GM19467 (cell line): ENCODE data around the gene HDAC11.
"Not testable (repeated sequence)": the region's sequence is repeated elsewhere in the genome, so short reads cannot be mapped to it uniquely, and the experiment has no call there.

ENCODE experiments used
- ATAC-seq: cut with Tn5 transposase; IDR thresholded peaks from one replicate; pipeline ENCODE4 v1.9.1; 2021; ENCODE audit warnings: mild to moderate bottlenecking, moderate library complexity; ENCODE audit not compliant: unreplicated experiment

Gene HDAC11

GRCh38 chr3:13479582-13480339, at the start of gene HDAC11:
Gene HDAC11, plus strand, starts transcription at chr3:13480306. Its CDS starts 42 bp downstream, at chr3:13480348.
- ATAC-seq = peak; percentile 98

- ATAC-seq = not testable (repeated sequence)
Observed at GRCh38 chr3:13430411-13430875, 49.7 kb upstream of the HDAC11 start.

GRCh38 chr3:13432093-13432492, 48.0 kb upstream of the HDAC11 start:
- ATAC-seq = no peak

GRCh38 chr3:13433912-13434311, 46.2 kb upstream of the HDAC11 start:
- ATAC-seq = no peak

- not testable (repeated sequence) for ATAC-seq
Observed at GRCh38 chr3:13436213-13436612, 43.9 kb upstream of the HDAC11 start.

GRCh38 chr3:13440204-13440817, 39.8 kb upstream of the HDAC11 start:
- no peak for ATAC-seq

GRCh38 chr3:13442882-13443281, 37.2 kb upstream of the HDAC11 start:
- ATAC-seq = not testable (repeated sequence)

GRCh38 chr3:13451301-13451673, 28.8 kb upstream of the HDAC11 start:
- ATAC-seq = no peak

GRCh38 chr3:13452490-13453335, 27.4 kb upstream of the HDAC11 start:
- no peak for ATAC-seq

- no peak for ATAC-seq
Observed at GRCh38 chr3:13455644-13456043, 24.5 kb upstream of the HDAC11 start.

GRCh38 chr3:13457593-13457992, 22.5 kb upstream of the HDAC11 start:
- no peak for ATAC-seq

GRCh38 chr3:13459605-13460340, 20.3 kb upstream of the HDAC11 start:
- no peak for ATAC-seq

- ATAC-seq = no peak
Observed at GRCh38 chr3:13460341-13460736, 19.8 kb upstream of the HDAC11 start.

GRCh38 chr3:13461169-13462124, 18.7 kb upstream of the HDAC11 start:
- no peak for ATAC-seq

GRCh38 chr3:13462125-13462629, 17.9 kb upstream of the HDAC11 start:
- no peak for ATAC-seq

- no peak for ATAC-seq
Observed at GRCh38 chr3:13462822-13463221, 17.3 kb upstream of the HDAC11 start.

GRCh38 chr3:13463618-13464400, 16.3 kb upstream of the HDAC11 start:
- ATAC-seq = no peak

- no peak for ATAC-seq
Observed at GRCh38 chr3:13465236-13465873, 14.8 kb upstream of the HDAC11 start.
